MCF 10A (cell line): ENCODE data around the gene BAZ1A. TPM values are rescaled to one million over a fixed set of nuclear protein-coding genes. Genes with fewer than 3 reads are reported as not detected.
"Not testable (repeated sequence)": the region's sequence is repeated elsewhere in the genome, so short reads cannot be mapped to it uniquely, and the experiment has no call there.

Source experiments
- BruUV-seq: library from RNA; stranded (reverse); fragments of 400-500 nt; replicated peaks from 2 replicates; lab custom pipeline; 2021; lab: Mats Ljungman, UMichigan
- CTCF ChIA-PET: fragments of 300-600 bp; sonication (Branson Sonifier 250); formaldehyde crosslinking; extraction: SDS; loops from one replicate; lab custom pipeline; 2021; ENCODE audit warnings: antibody characterized with exemption, inconsistent platforms; lab: Yijun Ruan, JAX
- POLR2A ChIA-PET: fragments of 300-600, 350-650 bp; sonication (Branson Sonifier 250); formaldehyde crosslinking; extraction: SDS; loops from one replicate; lab custom pipeline; 2020; ENCODE audit warnings: antibody characterized with exemption, inconsistent platforms; lab: Yijun Ruan, JAX
- DNase-seq: peaks from one replicate; pipeline ENCODE4 v3.0.0-alpha.2; 2018; ENCODE audit not compliant: unreplicated experiment
- H3K27ac Mint-ChIP-seq: one replicate; pipeline ENCODE4 v1.8.0; 2022; ENCODE audit warnings: mild to moderate bottlenecking, low read depth, mixed read lengths; ENCODE audit not compliant: unreplicated experiment
- H3K27me3 Mint-ChIP-seq: one replicate; pipeline ENCODE4 v1.8.0; 2022; ENCODE audit warnings: mixed read lengths; ENCODE audit not compliant: insufficient read depth, unreplicated experiment
- H3K36me3 Mint-ChIP-seq: one replicate; pipeline ENCODE4 v1.8.0; 2022; ENCODE audit warnings: mild to moderate bottlenecking, moderate library complexity, mixed read lengths; ENCODE audit not compliant: insufficient read depth, unreplicated experiment
- H3K4me1 Mint-ChIP-seq: one replicate; pipeline ENCODE4 v1.8.0; 2022; ENCODE audit warnings: mixed read lengths; ENCODE audit not compliant: insufficient read depth, unreplicated experiment
- H3K4me3 Mint-ChIP-seq: one replicate; pipeline ENCODE4 v1.8.0; 2022; ENCODE audit warnings: mild to moderate bottlenecking, moderate library complexity, mixed read lengths; ENCODE audit not compliant: unreplicated experiment
- H3K9me3 Mint-ChIP-seq: one replicate; pipeline ENCODE4 v1.8.0; 2022; ENCODE audit warnings: mixed read lengths; ENCODE audit not compliant: unreplicated experiment
- CTCF ChIP-seq: fragments of 200-600 bp; IDR thresholded peaks from one replicate; pipeline ENCODE4 v1.8.0; 2022; ENCODE audit warnings: antibody characterized with exemption, mild to moderate bottlenecking; ENCODE audit not compliant: unreplicated experiment
- intact Hi-C: fragments of 100-400 bp; cut with micrococcal nuclease; formaldehyde crosslinking; loops from 2 replicates; pipeline ENCODE4 v1.14.1; 2022
- total RNA-seq: library from RNA; stranded (reverse); gene quantifications from 2 replicates; pipeline ENCODE4 v1.2.3, GENCODE V29; 2022

The BAZ1A gene
- total RNA-seq, 1 experiment from 2014 or later = 44.6 TPM

DNA sequence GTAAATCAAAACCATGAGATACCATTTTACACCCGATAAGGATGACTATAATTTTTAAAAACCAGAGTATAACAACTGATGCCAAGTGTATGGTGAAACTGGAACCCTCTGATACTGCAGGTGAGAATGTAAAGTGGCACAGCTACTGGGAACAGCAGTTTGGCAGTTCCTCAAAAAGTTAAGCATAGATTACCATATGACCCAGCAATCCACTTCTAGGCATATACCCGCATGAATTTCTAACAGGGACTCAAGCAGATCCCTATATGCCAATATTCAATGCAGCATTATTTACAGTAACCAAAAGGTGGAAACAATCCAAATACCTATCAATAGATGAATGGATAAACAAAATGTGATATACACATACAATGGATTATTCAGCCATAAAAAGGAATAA, 57.4 kb downstream of the BAZ1A start:
- POLR2A ChIA-PET = no interaction called here
- no peak for TF ChIP-seq CTCF
- DNase-seq = peak; percentile 21
- no peaks in the 10 kb centered on the region for H3K4me1 Mint-ChIP-seq
- H3K27me3 Mint-ChIP-seq = no peaks in the 10 kb centered on the region
- H3K4me3 Mint-ChIP-seq = no peak overlapping the region
- H3K36me3 Mint-ChIP-seq = peaks cover 46% of the 10 kb centered on the region
- no TSS peak for BruUV-seq
- CTCF ChIA-PET = no interaction called here
- H3K27ac Mint-ChIP-seq = peak overlapping the region; percentile 32
- no peaks in the 10 kb centered on the region for H3K9me3 Mint-ChIP-seq
- intact Hi-C loops = no loop called here

- TF ChIP-seq CTCF = no peak
- peaks cover 25% of the 10 kb centered on the region for H3K36me3 Mint-ChIP-seq
- DNase-seq = no peak
- H3K27me3 Mint-ChIP-seq = no peaks in the 10 kb centered on the region
- intact Hi-C loops = no loop called here
- BruUV-seq = no TSS peak
- H3K9me3 Mint-ChIP-seq = no peaks in the 10 kb centered on the region
- H3K4me1 Mint-ChIP-seq = peaks cover 12% of the 10 kb centered on the region
- no peak overlapping the region for H3K4me3 Mint-ChIP-seq
- POLR2A ChIA-PET = interaction anchor here (1.2 to 2.0 kb wide), 3 partner anchors 65 to 172 kb away, joined by 4 to 5 read pairs (median 5); partner anchors contain the start of genes BAZ1A and SRP54
- H3K27ac Mint-ChIP-seq = no peak overlapping the region
- CTCF ChIA-PET = no interaction called here
Observed at GRCh38 chr14:34810028-34810427, 65.1 kb downstream of the BAZ1A start.

- H3K36me3 Mint-ChIP-seq = peaks cover 48% of the 10 kb centered on the region
- CTCF ChIA-PET = no interaction called here
- no peak for DNase-seq
- H3K27ac Mint-ChIP-seq = no peak overlapping the region
- no peaks in the 10 kb centered on the region for H3K9me3 Mint-ChIP-seq
- intact Hi-C loops = no loop called here
- POLR2A ChIA-PET = no interaction called here
- H3K4me1 Mint-ChIP-seq = no peaks in the 10 kb centered on the region
- no peaks in the 10 kb centered on the region for H3K27me3 Mint-ChIP-seq
- TF ChIP-seq CTCF = no peak
- BruUV-seq = no TSS peak
- H3K4me3 Mint-ChIP-seq = no peak overlapping the region
Observed at GRCh38 chr14:34806257-34806656, 68.9 kb downstream of the BAZ1A start.

GRCh38 chr14:34804933-34805332, 70.2 kb downstream of the BAZ1A start:
- H3K4me3 Mint-ChIP-seq = no peak overlapping the region
- POLR2A ChIA-PET = no interaction called here
- DNase-seq = no peak
- CTCF ChIA-PET = no interaction called here
- no peak for TF ChIP-seq CTCF
- BruUV-seq = no TSS peak
- H3K27me3 Mint-ChIP-seq = no peaks in the 10 kb centered on the region
- H3K36me3 Mint-ChIP-seq = peaks cover 61% of the 10 kb centered on the region
- no peak overlapping the region for H3K27ac Mint-ChIP-seq
- intact Hi-C loops = no loop called here
- no peaks in the 10 kb centered on the region for H3K4me1 Mint-ChIP-seq
- no peaks in the 10 kb centered on the region for H3K9me3 Mint-ChIP-seq

DNA sequence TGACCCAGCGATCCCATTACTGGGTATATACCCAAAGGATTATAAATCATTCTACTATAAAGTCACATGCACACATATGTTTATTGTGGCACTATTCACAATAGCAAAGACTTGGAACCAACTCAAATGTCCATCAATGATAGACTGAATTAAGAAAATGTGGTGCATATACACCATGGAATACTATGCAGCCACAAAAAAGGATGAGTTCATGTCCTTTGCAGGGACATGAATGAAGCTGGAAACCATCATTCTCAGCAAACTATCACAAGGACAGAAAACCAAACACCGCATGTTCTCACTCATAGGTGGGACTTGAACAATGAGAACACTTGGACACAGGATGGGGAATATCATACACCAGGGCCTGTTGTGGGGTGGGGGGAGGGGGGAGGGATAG, 76.3 kb downstream of the BAZ1A start:
- intact Hi-C loops, H3K27ac Mint-ChIP-seq, H3K4me3 Mint-ChIP-seq, H3K27me3 Mint-ChIP-seq, H3K9me3 Mint-ChIP-seq, BruUV-seq, POLR2A ChIA-PET, H3K4me1 Mint-ChIP-seq, DNase-seq, CTCF ChIA-PET: not testable (repeated sequence)
- peaks cover 95% of the 10 kb centered on the region for H3K36me3 Mint-ChIP-seq
